ENCODE data around the gene CHN1.

Gene CHN1

DNA sequence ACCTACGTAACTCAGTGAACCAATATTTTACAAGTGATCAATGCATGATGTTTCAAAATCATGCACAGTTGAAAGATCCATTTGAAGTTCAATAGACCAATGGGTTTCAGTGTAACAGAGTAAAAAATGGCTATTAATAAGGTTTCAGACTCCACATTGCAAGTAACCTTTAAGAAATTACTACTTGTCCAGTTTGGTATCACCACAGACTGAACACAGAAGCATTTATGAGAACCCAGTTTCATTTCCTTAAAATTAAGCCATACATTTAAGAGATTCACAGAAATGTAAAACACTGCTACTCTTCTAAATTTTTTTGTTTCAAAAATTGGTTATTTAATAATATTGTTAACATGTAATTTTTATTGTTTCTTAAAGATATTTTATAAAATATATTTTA, 142.0 kb downstream of the CHN1 start:
- DNase-seq: no peak

- no peak for DNase-seq
Measured at GRCh38 chr2:174859563-174860169, 145.5 kb downstream of the CHN1 start.

DNA sequence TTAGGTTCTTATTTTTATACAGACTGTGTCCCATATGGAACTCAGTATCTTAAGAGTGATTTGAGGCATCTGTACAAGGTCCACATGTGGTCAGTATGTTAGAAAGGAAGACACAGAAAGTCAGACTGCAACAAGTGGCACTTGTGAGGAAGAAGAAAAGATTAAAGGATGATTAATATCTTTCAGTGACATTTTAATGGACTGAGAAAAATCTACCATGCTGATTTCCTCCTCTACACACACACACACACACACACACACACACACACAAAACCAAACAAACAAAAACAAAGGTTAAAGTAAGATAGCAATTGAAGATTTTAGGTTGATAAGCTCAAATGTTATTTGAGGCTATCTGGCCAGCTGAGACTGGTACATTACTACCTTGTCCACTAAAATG, 146.4 kb downstream of the CHN1 start:
- DNase-seq: no peak

DNA sequence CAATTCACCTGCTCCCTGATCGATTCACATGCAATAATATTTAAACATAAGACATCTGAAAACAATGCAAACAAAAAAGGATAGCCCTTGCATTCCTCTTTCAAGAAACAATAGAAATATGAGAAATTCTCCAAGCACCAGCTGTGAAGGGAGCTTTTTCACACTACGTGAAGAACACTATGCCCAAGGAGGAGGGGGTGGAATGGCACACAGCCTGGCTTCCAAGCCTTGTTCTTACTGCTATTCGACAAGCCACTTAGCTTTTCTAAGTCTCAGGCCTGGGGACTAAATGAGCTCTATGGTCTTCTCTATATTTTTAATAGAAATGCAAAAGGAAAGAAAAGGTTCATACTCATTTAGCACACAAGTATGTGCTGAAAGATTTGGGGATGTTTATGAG, 148.7 kb downstream of the CHN1 start:
- no peak for DNase-seq

- DNase-seq: no peak
Measured at GRCh38 chr2:174846941-174847938, 157.9 kb downstream of the CHN1 start.

GRCh38 chr2:174846218-174846617, 159.0 kb downstream of the CHN1 start:
- no peak for DNase-seq

DNA sequence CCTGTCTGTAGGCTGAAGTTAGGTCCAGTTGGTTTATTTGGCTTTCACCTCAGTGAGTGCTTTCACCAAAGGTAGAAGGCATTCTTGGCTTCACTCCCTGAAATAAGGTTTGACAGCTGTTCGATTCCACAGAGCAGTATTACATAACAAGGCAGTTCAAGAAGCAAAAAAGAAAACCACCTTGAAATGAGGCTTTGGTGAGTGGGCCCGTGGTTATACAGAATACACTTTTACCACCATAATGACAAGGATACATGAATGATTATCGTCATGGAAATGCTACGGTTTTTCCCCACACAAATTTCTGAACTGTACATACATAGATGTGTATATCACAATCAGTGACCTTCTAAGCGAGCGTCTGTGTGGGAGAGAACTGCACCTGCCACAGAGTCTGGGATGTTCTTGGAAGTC, 160.9 kb downstream of the CHN1 start:
- DNase-seq: no peak

DNA sequence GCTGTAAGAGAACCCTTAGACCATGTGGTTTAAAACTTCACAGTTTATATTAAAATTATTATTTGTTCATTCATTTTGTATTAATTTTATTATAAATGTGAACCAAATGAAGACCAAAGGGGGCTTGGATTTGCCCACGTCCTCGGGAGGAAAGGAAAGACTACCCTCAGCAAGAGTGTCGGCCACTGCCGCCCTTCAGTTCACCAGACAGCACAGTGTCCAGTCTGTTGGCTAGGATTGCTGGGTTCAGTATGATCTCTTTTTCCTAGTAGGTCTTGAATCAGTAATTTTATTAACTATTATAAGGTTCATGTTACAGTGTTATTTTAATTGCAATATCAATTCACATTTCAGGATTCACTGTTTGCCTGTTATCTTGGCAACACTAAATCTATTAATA, 162.7 kb downstream of the CHN1 start:
- no peak for DNase-seq

DNA sequence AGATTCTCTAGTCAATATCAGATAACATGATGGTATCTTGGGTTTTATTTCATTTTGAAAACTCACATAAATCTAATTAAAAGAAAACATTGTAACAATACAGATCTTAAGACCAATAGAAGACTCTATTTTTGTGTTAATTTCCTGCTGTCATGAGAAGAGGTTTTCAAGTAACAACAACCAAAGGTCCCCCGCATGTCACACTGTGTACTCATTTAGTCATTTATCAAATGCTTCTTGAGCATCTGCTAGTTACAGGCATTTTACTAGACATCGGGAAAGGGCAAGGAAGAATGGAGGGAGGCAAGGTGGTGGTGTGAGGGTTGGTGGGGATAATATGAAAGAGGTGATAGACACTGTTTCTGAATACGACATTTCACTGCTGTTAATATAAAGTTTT, 163.2 kb downstream of the CHN1 start:
- DNase-seq: no peak

DNA sequence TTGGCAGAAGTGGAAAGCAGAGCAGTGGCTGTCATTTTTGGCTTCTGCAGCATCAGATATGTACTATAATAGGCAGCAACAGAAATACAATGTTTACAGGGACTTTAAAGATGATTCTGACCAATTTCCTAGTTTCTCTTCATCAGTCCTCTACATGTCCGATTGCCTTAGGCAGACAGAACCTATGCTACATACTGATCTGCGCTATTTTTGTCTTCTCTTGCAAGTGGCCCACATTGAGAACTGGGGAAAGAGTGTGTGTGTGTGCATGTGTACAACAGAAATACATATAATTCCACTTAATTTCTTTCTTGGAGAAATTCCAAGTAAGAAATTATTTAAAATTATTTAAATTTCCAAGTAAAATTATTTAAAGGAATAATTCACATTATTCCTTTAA, 163.8 kb downstream of the CHN1 start:
- no peak for DNase-seq

- no peak for DNase-seq
Measured at GRCh38 chr2:174840436-174840835, 164.7 kb downstream of the CHN1 start.

GRCh38 chr2:174839662-174840061, 165.5 kb downstream of the CHN1 start:
- no peak for DNase-seq

- no peak for DNase-seq
Measured at GRCh38 chr2:174836995-174837390, 168.2 kb downstream of the CHN1 start.

DNA sequence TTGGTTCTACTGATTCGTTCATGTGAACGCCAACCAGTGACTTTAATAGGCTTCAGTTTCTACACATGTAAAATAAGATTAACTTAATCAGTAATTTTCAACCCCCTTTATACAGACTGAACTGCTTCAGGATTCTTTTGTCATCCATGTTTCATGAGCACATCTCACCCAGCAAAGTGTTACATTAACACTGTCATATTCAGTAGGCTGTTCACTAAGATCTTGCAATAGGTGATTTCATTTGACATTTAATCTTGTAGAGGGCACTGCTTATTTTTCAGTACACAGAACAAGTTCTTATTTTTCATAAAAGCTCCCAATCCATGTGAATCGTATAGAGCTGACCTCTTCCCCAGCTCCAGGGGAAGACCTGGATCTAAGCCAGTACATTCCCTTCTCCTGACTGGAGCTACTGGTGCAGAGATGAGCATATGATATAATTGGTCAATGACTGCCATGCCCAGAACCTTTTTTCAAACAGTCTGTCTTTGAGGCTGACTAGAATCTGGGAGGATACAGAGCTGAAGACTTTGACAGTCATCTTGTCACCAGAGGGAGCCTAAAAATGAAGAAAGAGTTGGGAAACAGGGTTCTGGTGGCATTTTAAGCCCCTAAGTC, 168.7 kb downstream of the CHN1 start:
- DNase-seq: no peak

GRCh38 chr2:174835797-174836255, 169.4 kb downstream of the CHN1 start:
- DNase-seq: no peak

DNA sequence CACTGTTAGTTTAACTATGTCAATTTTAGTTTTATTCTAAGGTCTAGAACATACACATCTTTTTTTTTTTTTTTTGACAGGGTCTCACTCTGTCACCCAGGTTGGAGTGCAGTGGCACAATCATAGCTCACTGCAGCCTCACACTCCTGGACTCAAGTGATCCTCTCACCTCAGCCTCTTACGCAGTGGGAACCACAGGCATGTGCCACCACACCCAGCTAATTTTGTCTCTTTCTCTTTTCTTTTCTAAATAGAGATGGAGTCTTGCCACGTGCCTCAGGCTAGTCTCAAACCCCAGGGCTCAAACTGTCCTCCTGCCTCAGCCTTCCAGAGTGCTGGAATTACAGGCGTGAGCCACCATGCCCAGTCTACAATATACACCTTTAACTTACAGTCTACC, 171.4 kb downstream of the CHN1 start:
- DNase-seq: no peak

- DNase-seq: no peak
Measured at GRCh38 chr2:174830561-174830960, 174.6 kb downstream of the CHN1 start.

- no peak for DNase-seq
Measured at GRCh38 chr2:174829550-174829949, 175.6 kb downstream of the CHN1 start.

GRCh38 chr2:174827371-174828369, 177.5 kb downstream of the CHN1 start:
- DNase-seq: no peak

DNA sequence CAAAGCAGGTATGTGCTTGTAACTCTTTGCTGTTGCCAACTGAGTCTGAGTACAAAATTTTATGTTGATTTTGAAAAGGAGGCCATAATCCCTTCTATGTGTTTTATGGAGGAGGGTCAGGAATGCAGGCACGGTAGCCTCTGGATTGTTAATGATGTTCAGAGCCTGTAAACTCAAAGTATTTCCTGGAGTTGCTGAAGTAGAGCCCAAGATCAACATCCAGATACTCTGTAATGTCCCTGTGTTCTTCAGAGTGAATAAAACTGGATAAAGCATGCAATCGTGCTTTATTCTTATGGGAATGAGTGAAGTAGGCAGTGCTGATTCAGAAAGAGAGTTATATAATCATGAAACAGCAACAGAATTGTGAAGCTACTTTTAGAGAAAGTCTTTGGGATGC, 179.1 kb downstream of the CHN1 start:
- no peak for DNase-seq

DNA sequence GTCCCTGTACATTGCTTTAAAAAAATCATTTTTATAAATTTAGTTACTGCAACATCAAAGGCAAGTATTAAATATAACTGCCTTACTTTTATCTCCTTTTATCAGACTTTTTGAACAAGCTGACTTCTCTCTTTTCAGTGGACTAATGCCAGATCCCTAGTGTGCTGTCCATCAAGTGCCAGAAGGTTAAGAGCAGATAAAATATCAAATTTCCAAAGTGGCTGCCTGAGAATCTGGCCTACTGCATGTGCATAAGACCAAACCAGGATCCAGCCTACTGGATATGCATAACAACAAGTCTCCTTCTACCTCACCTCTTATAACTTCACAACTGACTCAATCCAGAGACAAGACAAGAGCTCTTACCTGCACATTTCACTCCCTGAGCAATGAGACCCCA, 181.1 kb downstream of the CHN1 start:
- no peak for DNase-seq

DNA sequence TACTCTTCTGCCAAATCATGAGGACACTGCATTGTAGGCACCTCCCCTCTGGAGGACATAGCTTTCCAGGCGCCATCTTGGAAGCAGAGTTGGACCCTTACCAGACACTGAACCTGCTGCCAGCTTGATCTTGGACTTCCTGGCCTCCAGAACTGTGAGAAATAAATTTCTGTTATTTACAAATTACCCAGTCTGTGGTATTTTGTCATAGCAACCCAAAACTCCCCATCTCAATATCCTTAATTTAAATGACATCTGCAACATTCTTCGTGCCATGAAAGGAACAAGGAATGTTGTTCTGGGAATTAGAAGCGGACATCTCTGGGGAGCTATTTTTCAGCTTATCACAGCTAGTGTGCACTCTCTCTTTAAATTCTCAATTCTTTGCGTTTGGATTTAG, 183.6 kb downstream of the CHN1 start:
- no peak for DNase-seq

DNA sequence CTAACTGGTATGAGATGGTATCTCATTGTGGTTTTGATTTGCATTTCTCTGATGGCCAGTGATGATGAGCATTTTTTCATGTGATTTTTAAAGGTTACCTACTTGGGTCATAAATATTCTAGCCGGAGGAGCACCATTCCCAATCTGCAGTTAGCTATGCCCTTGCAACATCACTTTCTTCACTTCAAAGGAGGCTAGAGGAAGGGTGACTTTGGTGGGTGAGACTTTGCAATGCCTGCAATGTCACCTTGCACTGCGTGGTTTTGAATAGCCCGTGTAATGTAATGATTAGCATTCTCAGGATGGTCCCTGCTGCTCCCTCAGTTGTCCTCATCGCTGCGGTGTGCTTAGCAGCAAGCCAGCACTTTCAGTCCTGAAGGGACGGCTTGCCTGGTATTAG, 184.8 kb downstream of the CHN1 start:
- no peak for DNase-seq

All from NCI-H2029 (cell line).